ENCODE data around the gene SHANK3.

SHANK3 gene

DNA sequence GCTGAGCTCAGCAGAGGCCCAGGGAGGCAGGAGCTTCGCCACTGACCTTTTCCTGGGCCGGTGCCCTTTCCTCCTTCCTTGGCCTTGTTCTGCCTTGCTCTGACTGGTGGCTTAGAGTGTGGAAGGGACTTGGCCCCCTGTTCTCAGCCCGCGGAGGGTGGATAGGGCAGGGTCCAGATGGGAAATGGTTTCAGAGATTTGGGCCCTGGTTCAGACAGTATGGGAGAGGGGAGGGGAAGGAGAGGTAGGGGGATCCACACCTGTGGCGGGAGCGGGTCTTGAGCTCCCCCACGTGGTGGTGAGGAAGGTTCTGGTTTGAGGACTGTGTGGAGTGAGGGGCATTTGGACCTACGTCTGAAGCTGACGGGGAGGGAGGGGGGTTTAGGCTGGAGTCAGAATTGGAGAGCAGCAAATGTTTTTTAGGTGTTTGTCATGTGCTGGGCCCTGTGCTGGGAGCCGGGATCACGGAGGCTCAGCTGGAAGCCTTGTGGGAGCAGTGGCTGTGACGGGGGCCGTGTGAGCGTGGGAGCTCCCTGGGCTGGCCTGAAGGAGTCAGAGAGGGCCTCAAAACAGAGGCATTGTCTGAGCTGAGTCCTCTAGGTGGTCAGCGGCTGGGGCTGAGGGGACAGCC is 27.2 kb downstream of the SHANK3 start:
- DNase-seq (ENCODE audit: low read depth in 3 of 3) = no peak

DNA sequence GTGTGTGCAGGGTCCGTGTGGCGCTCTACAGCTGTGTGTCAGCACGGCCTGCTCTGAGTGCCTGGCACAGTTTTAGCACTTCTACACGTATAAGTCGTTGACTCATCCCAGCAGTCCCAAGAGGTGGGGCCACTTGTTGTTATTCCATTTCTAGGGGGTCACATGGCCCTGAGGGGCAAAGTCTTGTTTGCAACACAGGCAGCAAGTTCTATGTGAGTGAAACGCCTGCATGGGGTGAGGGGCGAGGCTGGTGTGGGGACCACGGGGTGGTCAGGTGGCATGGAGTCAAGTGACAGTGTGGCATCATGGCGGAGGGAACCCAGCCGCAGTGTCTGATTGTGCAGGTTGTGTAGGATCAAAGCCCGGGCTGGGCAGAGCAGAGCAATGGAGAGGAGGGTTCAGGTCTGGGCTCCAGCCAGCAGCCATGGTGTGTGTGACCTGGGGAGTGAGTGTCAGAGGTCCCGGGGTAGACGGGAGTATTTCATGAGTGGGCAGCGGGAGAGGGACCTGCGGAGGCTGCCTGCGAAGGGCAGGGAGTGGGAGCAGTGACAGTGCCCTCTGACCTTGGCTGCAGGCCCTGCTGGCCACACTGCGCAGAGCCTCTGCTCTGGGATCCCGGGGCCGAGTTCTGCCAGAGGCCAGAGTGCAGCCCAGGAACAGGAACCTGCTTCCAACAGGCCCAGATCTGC is 27.9 kb downstream of the SHANK3 start:
- no peak for DNase-seq (ENCODE audit: low read depth in 3 of 3)

DNA sequence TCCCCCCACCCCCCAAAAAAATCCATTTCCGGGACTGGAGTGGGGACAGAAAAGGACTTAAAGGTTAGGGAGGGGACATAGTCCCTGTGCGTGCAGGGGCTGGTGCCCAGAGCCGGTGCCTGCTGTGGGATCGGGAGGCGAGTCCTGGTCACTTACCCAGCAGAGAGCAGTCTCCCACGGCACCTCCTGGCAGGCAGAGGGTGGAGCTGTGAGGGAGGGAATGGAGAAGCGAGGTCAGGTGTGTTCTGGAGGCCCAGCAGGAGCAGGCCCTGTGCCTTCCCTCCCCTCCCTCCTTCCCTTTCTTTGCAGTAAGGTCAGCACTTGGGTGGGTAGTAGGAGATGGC is 28.4 kb downstream of the SHANK3 start:
- DNase-seq (ENCODE audit: low read depth in 3 of 3) = no peak

DNA sequence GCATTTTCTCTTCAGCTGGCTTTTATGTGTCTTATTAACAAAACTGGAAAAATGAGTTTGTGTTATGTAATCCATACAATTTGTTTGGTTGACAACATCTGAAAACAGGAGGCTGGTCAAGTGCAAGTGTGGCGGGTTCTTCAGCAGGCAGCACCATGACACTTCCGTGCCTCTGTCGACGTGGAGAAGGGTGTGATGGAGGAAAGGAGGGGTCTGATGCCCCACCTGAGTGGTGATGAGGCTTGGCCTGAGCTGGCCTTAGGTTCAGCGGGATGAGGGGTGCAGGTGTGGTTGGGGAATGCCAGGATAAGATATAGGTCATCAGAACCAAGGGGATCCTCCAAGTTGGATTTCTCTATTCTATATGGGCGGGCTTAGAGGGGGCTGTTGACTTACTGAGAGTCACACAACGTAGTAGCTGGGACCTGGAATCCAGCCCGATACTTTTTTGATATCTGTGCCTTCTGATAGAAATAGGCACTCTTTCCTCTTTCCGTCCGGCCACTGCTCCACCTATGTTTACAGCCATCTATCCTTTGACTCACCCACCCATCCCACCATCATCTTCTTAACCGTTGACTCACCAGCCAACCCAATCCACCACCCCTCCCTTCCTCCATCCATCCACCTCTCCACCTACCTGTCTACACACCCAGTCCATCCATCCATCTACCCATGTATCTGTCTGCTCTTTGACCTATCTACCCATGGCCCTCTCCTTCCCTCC is 29.0 kb downstream of the SHANK3 start:
- DNase-seq (ENCODE audit: low read depth in 3 of 3) = no peak

DNA sequence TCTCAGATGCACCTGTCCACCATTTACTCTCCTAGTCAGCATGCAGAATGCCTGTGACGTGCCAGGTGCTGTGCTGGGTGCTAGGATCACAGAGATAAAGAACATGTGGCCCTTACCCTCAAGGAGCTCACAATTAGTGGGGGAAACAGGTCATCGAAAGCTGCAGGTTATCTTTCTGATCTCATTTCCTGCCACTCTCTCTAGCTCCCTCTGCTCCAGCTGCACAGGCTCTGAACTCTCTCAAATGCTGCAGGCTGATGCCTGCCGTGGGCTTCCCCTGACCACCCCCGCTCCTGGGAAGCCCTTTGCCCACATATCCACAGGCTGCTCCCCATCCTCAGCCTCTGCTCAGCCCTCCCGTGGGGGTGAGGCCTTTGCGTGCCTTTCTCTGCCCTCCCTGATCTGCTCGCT is 29.6 kb downstream of the SHANK3 start:
- DNase-seq (ENCODE audit: low read depth in 3 of 3) = no peak

DNA sequence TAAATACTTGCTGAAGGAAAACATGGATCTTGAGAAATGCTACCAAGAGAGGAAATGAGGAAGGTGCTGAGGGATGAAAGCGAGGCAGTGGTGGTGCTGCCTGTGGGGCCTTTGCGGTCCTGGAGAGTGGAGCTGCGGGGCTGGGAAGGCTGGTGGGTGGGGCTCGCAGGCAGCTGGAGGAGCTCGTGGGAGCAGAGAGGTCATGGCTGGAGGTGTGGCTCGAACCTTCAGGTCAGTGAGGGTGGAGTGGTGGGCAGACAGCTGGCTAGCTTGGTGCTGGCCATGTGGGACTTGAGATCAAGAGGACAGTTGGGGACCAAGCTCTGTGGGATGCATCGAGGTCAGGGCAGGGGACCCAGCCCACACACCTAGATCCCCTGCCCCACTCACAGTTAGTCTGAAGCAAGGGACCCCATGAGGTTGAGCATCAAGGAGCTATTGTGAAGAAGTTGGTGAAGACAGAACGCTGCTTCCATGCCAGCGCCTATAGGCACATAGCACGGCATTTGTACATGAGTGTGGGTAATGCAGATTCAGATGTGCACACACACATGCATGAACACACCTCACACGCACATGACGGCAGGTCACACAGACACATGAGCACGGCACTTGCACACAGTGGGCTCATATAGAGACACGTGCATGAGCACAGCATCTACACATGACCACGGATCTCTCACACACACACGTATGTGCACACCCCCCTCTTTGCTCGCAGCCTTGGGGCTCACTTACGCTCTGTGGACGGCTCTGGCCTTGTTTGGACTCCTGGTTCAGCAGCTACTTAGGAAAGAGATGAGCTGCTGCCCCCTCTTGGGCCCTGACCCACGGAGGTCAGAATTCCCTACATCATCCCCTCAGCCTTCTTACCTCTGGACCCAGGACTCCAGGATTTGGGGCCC is 30.4 kb downstream of the SHANK3 start:
- DNase-seq (ENCODE audit: low read depth in 3 of 3) = no peak

DNA sequence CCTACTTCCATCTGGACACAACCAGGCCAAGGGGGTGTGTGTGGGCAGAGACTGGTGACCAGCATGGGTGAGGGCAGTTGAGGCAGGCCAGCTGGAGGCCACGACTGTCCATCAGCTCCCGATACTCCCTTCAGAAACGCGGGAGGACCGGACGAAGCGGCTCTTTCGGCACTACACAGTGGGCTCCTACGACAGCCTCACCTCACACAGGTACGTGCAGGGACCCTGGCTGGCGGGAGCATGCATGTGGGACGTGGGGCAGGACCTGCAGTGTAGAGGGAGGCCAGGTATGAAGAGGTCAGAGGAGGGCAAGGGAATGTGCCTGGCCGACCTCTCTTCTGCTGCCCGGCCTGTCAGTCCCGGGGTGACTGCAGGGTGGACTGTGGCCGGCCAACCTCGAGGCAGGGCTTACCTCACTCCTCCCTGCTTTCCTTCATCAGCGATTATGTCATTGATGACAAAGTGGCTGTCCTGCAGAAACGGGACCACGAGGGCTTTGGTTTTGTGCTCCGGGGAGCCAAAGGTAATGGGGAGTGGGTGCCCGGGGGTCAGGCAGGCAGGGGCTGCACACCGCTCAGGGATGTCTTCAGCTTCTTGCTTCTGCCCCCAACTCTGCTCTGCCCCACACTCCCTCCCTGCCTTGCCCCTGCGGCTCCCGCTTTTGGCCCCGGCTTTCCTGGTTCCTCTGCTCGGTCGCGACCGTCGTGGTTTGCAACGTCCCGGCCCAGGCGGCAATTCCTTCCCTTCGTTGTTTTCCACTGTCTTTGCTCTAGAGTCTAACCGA is 31.3 kb downstream of the SHANK3 start:
- no peak for DNase-seq (ENCODE audit: low read depth in 3 of 3)

DNA sequence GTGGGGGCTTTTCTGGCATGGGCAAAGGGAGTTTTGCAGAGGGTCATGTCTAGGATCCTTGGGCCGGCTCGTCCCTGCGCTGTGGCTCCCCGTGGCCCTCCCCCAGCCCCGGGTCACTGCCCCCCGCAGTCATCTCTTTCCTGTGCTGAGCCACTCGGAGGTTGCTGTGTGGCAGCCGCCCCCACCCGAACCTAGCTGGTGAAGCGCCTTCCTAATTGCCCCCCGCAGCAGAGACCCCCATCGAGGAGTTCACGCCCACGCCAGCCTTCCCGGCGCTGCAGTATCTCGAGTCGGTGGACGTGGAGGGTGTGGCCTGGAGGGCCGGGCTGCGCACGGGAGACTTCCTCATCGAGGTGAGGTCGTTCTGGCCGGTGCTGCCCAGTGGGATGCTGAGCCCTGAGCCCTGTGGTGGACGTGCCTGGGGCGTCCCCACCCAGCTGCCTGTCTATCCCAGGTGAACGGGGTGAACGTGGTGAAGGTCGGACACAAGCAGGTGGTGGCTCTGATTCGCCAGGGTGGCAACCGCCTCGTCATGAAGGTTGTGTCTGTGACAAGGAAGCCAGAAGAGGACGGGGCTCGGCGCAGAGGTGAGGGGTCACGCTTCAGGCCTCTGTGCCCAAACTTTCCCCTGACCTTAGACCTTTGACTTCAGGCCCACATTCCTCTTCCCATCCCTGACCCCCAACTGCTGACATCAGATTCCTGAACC is 32.0 kb downstream of the SHANK3 start:
- no peak for DNase-seq (ENCODE audit: low read depth in 3 of 3)

DNA sequence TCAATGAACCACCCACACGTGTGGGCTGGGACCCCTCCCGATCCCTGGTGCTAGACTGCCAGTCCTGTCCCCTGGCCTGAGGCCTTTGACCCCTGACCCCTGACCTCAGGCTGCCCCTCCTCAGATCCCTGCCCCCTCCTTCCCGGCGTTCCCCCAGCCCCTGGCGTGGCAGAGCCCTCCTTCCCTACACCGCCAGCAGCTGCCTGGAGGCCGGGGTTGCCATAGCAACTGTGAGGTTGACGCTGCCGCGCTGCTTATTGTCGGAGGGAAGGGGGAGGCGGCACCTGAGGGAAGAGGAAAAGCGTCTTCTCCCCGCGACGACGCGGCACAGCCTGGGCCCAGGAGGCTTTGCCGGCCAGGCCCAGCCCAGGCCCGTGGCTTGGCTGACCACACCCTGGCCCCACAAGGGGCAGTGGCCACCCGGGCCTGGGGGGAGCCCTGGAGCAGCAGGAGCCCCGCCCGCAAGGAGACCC is 32.6 kb downstream of the SHANK3 start:
- no peak for DNase-seq (ENCODE audit: low read depth in 3 of 3)

DNA sequence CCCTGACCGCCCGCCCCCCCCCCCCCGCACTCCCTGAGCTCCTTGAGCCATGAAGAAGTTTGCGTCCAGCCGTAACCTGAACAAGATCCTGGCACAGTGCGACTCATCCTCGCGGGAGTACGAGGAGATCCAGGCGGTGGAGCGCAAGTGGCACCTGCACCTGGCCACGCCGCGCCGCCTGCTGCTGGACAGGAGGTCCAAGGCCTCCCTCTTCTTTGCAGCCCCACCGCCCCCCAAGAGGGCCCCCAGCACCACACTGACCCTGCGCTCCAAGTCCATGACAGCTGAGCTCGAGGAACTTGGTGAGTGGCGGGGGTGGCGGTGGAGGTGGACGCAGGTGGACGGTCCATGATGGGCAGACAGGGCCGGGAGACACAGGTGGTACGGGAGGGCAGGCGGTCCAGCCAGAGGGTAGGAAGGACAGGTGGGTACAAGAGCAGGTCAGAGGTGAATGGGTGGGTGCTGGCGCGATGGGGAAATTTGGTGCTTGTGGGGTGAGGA is 33.3 kb downstream of the SHANK3 start:
- DNase-seq (ENCODE audit: low read depth in 3 of 3) = no peak

DNA sequence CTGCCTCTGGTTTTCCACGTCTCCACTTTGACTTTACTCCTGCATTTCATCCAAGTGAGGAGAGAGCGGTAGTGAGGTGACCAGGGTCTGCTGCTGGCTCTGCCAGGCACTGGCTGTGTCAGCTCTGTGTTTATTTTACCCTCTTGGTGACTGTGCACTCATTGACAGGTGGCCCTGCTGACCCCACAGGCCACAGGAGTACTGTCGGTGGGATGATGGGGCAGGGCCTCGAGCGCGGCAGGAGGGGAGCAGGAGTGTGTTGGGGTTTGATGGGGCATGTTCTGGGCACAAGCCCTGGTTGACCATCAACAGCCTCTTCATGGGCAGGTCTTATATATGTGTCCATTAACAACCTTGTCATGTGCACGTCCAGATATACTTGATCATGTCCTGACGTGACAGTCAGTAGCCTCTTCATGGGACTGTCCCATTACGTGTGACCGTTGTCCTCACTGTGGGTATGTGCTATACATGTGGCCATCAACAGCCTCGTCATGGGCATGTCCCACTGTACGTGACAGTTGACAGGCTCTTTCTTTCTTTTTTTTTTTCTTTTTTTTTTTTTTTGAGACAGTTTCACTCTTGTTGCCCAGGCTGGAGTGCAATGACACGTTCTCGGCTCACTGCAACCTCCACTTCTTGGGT is 34.0 kb downstream of the SHANK3 start:
- DNase-seq (ENCODE audit: low read depth in 3 of 3) = no peak

DNA sequence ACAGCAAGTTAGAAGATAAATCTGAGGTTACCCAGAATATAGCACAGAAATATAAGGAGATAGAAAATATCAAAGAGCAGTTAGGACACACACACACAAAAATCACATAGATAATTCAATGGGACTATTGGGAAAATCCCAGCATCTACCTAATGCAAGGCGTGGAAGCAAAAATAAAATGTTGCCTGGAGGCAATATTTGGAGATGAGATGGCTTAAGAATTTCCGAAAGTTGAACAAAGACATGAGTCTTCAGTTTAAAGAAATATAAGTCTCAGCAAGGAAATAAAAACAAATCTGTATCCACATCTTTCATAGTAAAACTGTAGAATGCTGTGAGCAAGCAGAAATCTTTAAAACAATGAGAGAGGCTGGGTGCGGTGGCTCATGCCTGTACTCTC is 35.9 kb downstream of the SHANK3 start:
- no peak for DNase-seq (ENCODE audit: low read depth in 3 of 3)

DNA sequence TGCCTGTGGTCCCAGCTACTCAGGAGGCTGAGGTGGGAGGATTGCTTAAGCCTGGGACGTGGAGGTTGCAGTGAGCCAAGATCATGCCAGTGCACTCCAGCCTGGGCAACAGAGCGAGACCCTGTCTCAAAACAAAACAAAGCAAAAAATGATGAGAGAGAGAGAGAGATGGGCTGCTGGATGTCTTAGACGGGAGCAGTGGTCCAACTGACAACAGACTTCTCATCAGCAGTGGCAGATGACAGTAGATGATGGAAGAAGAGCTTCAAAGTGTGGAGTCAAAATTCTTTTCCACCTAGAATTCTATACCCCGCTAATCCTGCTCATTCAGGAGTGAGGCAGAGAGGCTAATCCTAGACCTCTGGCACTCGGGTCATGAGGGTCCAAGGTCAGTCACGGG is 36.4 kb downstream of the SHANK3 start:
- DNase-seq (ENCODE audit: low read depth in 3 of 3) = no peak

DNA sequence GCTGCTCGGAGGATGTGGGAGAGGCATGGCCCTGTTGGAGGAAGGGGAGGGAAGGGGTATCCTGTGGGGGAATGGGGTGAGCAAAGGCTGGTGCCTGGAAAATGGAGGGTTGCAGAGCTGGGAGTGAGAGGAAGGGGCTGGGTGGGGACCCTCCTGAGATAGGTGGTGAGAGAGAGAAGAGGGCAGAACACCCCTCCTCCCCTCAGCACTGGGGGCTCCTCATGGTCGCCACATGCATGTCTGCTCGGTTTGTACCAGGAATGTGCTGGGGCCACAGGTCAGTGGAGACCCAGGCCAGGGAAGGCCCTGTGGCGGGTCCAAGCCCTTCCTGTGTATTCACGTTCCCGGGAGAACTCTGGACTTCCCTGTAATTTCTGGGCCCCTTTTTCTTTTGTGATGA is 37.6 kb downstream of the SHANK3 start:
- no peak for DNase-seq (ENCODE audit: low read depth in 3 of 3)

DNA sequence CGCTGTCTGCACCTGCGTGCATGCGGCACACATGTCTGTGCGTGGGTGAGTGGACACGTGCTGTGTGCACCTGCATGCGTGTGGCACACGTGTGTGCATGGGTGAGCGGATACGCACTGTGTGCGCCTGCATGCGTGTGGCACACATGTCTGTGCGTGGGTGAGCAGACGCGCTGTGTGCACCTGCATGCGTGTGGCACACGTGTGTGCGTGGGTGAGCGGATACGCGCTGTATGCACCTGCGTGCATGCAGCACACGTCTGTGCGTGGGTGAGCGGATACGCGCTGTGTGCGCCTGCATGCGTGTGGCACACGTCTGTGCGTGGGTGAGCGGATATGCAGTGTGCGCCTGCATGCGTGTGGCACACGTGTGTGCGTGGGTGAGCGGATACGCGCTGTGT is 38.3 kb downstream of the SHANK3 start:
- no peak for DNase-seq (ENCODE audit: low read depth in 3 of 3)

DNA sequence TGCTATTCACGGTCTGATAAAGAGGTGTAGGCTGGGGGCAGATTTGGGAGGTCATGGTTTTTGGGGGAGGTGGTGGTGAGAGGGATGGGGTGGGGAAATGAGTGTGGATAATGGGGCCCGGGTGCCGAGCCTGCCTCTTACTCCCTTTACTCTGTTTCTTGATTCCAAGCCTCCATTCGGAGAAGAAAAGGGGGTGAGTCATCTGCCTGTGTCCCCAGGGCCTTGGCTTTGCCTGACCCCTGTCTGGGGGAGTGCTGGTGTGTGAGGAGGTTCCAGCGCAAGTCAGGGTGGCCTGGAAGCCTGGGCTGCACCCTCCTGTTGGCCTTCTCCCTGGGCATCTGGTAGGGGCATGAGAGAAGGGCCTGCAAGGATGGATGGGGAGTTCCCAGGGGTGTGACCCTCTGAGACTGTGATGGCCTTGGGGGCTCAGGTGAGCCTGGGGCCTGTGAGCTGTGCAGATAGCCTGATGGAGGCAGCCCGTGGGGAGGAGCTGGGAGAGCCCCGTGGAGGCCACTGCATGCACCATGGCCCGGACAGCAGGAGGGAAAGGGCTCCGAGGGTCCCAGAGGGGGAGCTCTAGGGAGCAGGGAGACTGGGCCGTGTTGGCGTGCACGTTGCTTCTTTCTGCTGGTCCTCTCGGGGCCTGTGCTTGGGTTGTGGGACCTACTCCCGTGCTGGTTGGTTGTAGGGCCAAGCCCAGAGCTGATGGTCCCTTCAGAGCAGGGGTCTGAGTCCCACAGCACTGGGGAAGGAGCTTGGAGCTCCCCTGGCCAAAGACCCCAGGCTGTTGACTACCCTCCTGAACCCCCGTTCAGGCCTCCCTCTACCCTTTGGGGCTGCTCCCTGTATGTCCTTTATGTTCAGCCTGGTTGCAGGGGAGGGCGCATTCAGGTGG is 39.1 kb downstream of the SHANK3 start:
- no peak for DNase-seq (ENCODE audit: low read depth in 3 of 3)

DNA sequence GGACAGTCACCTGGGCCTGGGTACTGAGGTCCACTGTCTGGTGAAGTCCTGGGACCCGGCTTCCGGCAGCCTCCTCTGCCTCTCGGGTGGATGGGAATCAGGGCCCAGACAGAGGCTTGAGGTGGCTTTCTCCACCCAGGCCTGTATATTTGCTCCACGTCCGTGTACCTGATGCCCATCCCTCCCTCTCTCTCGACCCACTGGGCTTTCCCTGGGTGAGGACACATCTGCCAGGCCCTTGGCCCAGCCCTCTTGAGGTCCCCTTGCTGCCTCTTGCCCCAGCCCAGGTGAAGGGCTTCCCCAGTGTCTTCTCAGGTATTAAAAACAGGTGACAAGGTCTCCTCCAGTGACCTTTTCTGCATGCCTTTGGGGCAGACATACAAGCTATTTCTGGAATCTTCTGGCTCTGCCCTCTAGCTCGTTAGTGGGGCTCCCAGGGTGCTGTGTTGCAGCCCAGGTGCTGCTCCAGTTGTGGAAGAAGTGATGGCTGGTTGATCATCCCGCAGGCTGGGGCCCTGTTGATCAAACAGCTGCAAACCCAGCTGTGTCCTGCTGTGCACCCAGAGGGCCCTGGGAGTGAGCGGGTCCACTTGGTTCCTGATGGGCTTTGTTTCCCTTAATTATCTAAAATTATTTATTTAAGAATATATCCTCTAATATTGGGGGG is 39.9 kb downstream of the SHANK3 start:
- DNase-seq (ENCODE audit: low read depth in 3 of 3) = no peak

DNA sequence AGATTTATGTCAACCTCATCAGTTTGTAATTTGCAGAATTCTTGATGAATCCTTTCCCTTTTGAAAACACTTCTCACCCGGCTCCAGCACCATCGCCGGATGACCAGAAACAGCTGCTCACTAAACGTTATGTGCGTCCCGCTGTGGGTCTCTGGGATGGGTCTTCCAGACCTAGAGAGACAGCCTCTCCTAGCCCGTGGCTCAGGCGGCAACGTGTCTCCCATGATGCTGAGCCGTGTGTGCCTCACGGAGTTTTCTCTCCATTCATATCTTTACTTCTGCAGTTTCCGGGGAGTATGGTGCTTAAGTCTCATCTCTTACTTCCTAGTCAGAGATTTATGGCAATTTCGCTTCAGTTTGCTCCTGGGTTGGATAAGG is 40.4 kb downstream of the SHANK3 start:
- DNase-seq (ENCODE audit: low read depth in 3 of 3) = no peak
